PC-3 (cell line): ENCODE measurements around the gene OR10G4.
"Not testable (repeated sequence)": the region's sequence is repeated elsewhere in the genome, so short reads cannot be mapped to it uniquely, and the experiment has no call there.

ENCODE experiments used
- CTCF ChIP-seq: fragments of 300-600 bp; sonication (generic); conservative IDR thresholded peaks from 2 replicates; pipeline ENCODE4 v1.5.1; 2017; ENCODE audit warnings: antibody characterized with exemption, low read depth, mild to moderate bottlenecking, low read length
- EZH2 ChIP-seq: fragments of 300-600 bp; sonication (generic); IDR thresholded peaks from one replicate; pipeline ENCODE4 v1.6.1; 2017; ENCODE audit warnings: antibody characterized with exemption, mild to moderate bottlenecking, low read length; ENCODE audit not compliant: unreplicated experiment

DNA sequence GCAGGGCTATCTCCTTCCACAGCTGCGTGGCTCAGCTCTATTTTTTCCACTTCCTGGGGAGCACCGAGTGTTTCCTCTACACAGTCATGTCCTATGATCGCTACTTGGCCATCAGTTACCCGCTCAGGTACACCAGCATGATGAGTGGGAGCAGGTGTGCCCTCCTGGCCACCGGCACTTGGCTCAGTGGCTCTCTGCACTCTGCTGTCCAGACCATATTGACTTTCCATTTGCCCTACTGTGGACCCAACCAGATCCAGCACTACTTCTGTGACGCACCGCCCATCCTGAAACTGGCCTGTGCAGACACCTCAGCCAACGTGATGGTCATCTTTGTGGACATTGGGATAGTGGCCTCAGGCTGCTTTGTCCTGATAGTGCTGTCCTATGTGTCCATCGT, 3.0 kb downstream of the OR10G4 start:
- TF ChIP-seq EZH2, CTCF: not testable (repeated sequence)
